ENCODE measurements around the gene HDAC11. TPM values are rescaled to one million over a fixed set of nuclear protein-coding genes. Genes with fewer than 3 reads are reported as not detected.

HDAC11 gene
- total and polyA plus RNA-seq, 2 donors (not counting 1 experiment from before 2014, with no cell fraction given) = 5.2 to 23.1 TPM

DNA sequence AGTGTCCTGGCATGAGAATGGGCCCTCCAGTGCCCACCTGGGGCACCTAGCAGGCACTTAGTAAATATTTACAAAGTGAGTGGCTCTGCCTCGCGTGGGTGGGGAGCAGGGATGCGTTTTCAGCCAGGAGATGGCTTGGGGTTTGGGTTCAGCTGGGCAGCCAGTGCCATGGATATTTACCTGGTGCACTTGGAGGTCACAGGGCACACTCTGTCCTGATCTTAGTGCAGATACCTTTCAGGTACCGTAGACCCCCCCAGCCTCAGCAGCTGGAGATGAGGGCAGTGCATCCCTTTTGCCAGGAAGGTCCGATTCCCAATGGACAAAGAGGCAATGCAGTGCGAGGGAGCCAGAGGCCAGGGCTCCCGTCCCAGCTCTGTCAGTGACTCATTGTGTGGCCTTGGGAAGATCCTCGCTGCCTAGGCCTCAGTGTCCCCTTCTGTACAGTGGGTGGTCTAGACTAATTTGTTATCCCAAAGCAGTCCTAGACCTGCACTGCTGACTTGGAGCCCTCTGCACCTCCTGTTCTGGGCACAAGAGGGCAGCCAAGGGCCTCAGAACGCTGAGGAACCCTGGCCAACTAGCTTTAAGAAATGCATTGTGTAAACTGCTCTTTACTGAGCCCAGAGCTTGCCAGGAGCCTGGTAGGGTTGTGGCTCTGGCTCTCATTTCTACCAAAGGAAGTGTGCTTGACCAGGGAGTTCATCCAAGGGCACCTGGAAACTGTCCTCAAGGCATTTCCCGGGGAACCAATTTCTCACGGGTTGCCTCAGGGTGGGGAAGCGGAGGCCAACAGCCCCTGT, 16.0 kb downstream of the HDAC11 start:
- Histone ChIP-seq H3K9ac (ENCODE audit: insufficient read depth, low read length) (no peak overlapping the region), H3K9me3 (ENCODE audit: control insufficient read depth, insufficient read depth, low read depth, low read length) (no peaks in the 10 kb centered on the region), H2AFZ (ENCODE audit: low read length) (no peak overlapping the region), H3K79me2 (ENCODE audit: control insufficient read depth, insufficient read depth, low read length) (no peaks in the 10 kb centered on the region), H4K20me1 (ENCODE audit: control insufficient read depth, extremely low read depth, insufficient read depth, low read length) (no peaks in the 10 kb centered on the region), H3K4me2 (ENCODE audit: extremely low read depth, insufficient read depth, low read length) (no peak overlapping the region), H3K36me3 (ENCODE audit: control insufficient read depth, insufficient read depth, low read length) (no peaks in the 10 kb centered on the region), H3K4me1 (ENCODE audit: control insufficient read depth, extremely low read depth, insufficient read depth, low read length) (no peaks in the 10 kb centered on the region), H3K27ac (ENCODE audit: insufficient read depth, low read length) (no peak overlapping the region), H3K4me3 (replicated peaks in 1 of 4; ENCODE audit: control extremely low read depth in 1 of 4, insufficient read depth in 1 of 4, low read depth in 3 of 4, low read length in 4 of 4) (no peak overlapping the region), H3K27me3 (ENCODE audit: control insufficient read depth, insufficient read depth, low read length) (no peaks in the 10 kb centered on the region)
- peak; percentile 66 to 88 for DNase-seq (ENCODE audit: low read depth in 2 of 2)
- TF ChIP-seq, protein P1, sequence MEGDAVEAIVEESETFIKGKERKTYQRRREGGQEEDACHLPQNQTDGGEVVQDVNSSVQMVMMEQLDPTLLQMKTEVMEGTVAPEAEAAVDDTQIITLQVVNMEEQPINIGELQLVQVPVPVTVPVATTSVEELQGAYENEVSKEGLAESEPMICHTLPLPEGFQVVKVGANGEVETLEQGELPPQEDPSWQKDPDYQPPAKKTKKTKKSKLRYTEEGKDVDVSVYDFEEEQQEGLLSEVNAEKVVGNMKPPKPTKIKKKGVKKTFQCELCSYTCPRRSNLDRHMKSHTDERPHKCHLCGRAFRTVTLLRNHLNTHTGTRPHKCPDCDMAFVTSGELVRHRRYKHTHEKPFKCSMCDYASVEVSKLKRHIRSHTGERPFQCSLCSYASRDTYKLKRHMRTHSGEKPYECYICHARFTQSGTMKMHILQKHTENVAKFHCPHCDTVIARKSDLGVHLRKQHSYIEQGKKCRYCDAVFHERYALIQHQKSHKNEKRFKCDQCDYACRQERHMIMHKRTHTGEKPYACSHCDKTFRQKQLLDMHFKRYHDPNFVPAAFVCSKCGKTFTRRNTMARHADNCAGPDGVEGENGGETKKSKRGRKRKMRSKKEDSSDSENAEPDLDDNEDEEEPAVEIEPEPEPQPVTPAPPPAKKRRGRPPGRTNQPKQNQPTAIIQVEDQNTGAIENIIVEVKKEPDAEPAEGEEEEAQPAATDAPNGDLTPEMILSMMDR (conservative IDR thresholded peaks at IDR 0.05 in 1 of 2, IDR thresholded peaks at IDR 0.05 in 1 of 2; ENCODE audit: low read depth in 1 of 2, low read length in 2 of 2) = peak; percentile 98
- no peak for TF ChIP-seq EZH2 (IDR thresholded peaks at IDR 0.05; ENCODE audit: low read length, missing control alignments)

DNA sequence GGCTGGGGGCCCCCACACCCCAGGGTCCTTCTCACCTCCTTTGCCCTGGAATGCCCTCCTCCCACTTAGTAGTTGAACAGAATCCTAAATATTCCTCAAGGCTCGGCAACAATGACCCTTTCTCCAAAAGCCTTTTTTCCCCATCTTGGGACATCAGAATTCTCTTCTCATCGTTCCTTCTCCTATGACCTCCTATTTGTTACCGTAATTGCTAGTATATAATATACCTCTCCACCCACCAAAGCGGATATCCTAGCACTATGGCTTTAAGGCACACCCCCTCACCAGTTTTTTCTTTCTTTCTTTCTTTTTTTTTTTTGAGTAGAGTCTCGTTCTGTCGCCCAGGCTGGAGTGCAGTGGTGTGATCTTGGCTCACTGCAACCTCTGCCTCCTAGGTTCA, 16.8 kb downstream of the HDAC11 start:
- H3K36me3 ChIP-seq (ENCODE audit: control insufficient read depth, insufficient read depth, low read length) = no peaks in the 10 kb centered on the region

DNA sequence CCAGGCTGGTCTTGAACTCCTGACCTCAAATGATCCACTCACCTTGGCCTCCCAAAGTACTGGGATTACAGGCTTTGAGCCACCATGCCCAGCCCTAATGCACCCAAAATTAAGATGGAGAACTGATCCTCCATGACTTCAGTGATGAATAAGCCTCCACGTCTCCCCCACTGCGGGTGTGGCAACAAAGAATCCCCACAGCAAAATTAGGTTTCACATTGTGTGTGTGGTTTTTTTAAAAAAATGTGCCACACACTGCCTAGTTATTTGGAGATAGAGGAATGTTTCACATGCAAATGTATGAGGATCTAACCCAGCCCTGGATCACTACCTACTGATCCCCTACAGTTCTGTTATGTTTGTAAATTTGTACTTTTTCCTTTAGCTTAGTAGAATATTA, 17.3 kb downstream of the HDAC11 start:
- Histone ChIP-seq H3K27ac (ENCODE audit: insufficient read depth, low read length) (no peak overlapping the region), H3K4me1 (ENCODE audit: control insufficient read depth, extremely low read depth, insufficient read depth, low read length) (no peaks in the 10 kb centered on the region), H3K79me2 (ENCODE audit: control insufficient read depth, insufficient read depth, low read length) (no peaks in the 10 kb centered on the region), H3K27me3 (ENCODE audit: control insufficient read depth, insufficient read depth, low read length) (no peaks in the 10 kb centered on the region), H4K20me1 (ENCODE audit: control insufficient read depth, extremely low read depth, insufficient read depth, low read length) (no peaks in the 10 kb centered on the region), H3K4me3 (replicated peaks in 1 of 4; ENCODE audit: control extremely low read depth in 1 of 4, insufficient read depth in 1 of 4, low read depth in 3 of 4, low read length in 4 of 4) (no peak overlapping the region), H2AFZ (ENCODE audit: low read length) (no peak overlapping the region), H3K9ac (ENCODE audit: insufficient read depth, low read length) (no peak overlapping the region), H3K9me3 (ENCODE audit: control insufficient read depth, insufficient read depth, low read depth, low read length) (no peaks in the 10 kb centered on the region), H3K36me3 (ENCODE audit: control insufficient read depth, insufficient read depth, low read length) (no peaks in the 10 kb centered on the region), H3K4me2 (ENCODE audit: extremely low read depth, insufficient read depth, low read length) (no peak overlapping the region)
- DNase-seq (ENCODE audit: low read depth in 2 of 2) = peak in 1 of 2 donors; percentile 43
- no peak for TF ChIP-seq EZH2 (IDR thresholded peaks at IDR 0.05; ENCODE audit: low read length, missing control alignments)
- TF ChIP-seq, protein P1 (conservative IDR thresholded peaks at IDR 0.05 in 1 of 2, IDR thresholded peaks at IDR 0.05 in 1 of 2; ENCODE audit: low read depth in 1 of 2, low read length in 2 of 2) = no peak

More for the DNA sequence above, 16.8 kb downstream of the HDAC11 start:
- no peaks in the 10 kb centered on the region for H3K79me2 ChIP-seq (ENCODE audit: control insufficient read depth, insufficient read depth, low read length)
- no peaks in the 10 kb centered on the region for H3K4me1 ChIP-seq (ENCODE audit: control insufficient read depth, extremely low read depth, insufficient read depth, low read length)
- H4K20me1 ChIP-seq (ENCODE audit: control insufficient read depth, extremely low read depth, insufficient read depth, low read length) = no peaks in the 10 kb centered on the region
- no peak for DNase-seq (ENCODE audit: low read depth in 2 of 2)
- no peak overlapping the region for H2AFZ ChIP-seq (ENCODE audit: low read length)
- H3K27me3 ChIP-seq (ENCODE audit: control insufficient read depth, insufficient read depth, low read length) = no peaks in the 10 kb centered on the region
- H3K4me2 ChIP-seq (ENCODE audit: extremely low read depth, insufficient read depth, low read length) = no peak overlapping the region
- H3K9me3 ChIP-seq (ENCODE audit: control insufficient read depth, insufficient read depth, low read depth, low read length) = no peaks in the 10 kb centered on the region
- H3K4me3 ChIP-seq (replicated peaks in 1 of 4; ENCODE audit: control extremely low read depth in 1 of 4, insufficient read depth in 1 of 4, low read depth in 3 of 4, low read length in 4 of 4) = no peak overlapping the region
- H3K27ac ChIP-seq (ENCODE audit: insufficient read depth, low read length) = no peak overlapping the region
- TF ChIP-seq, protein P1 (conservative IDR thresholded peaks at IDR 0.05 in 1 of 2, IDR thresholded peaks at IDR 0.05 in 1 of 2; ENCODE audit: low read depth in 1 of 2, low read length in 2 of 2) = no peak
- no peak for TF ChIP-seq EZH2 (IDR thresholded peaks at IDR 0.05; ENCODE audit: low read length, missing control alignments)
- no peak overlapping the region for H3K9ac ChIP-seq (ENCODE audit: insufficient read depth, low read length)

All from fibroblast of lung (primary cell).